Muscle layer of colon (tissue), 2 donors: ENCODE data around the gene RBM28.

ENCODE experiments used
- H3K27ac ChIP-seq: one replicate; pipeline ENCODE4 v1.7.0; 2013; ENCODE audit warnings: low read depth, mild to moderate bottlenecking, low read length, moderate library complexity
- H3K27me3 ChIP-seq, 2 donors: one replicate each; pipeline ENCODE4 v1.7.0; 2013; ENCODE audit warnings: low read length in 2 of 2, mild to moderate bottlenecking in 2 of 2; ENCODE audit not compliant: insufficient read depth in 2 of 2, control insufficient read depth in 1 of 2
- H3K36me3 ChIP-seq: one replicate; pipeline ENCODE4 v1.7.0; 2013; ENCODE audit warnings: mild to moderate bottlenecking, low read length; ENCODE audit not compliant: insufficient read depth
- H3K4me1 ChIP-seq: one replicate; pipeline ENCODE4 v1.7.0; 2013; ENCODE audit warnings: mild to moderate bottlenecking, low read length; ENCODE audit not compliant: insufficient read depth
- H3K4me3 ChIP-seq, 2 donors: one replicate each; pipeline ENCODE4 v1.7.0; 2013; ENCODE audit warnings: low read length in 2 of 2, low read depth in 1 of 2, mild to moderate bottlenecking in 1 of 2, moderate library complexity in 1 of 2
- H3K9ac ChIP-seq: one replicate; pipeline ENCODE4 v1.7.0; 2013; ENCODE audit warnings: low read length
- H3K9me3 ChIP-seq: one replicate; pipeline ENCODE4 v1.7.0; 2013; ENCODE audit warnings: mild to moderate bottlenecking, low read length
- donor health status: abdominal sarcoma.
- donor health status: Adenocarcinoma of cecum.

Gene RBM28

GRCh38 chr7:128384726-128385125 lies 41.0 kb upstream of the RBM28 start:
- peaks cover 8% of the 10 kb centered on the region for H3K4me1 ChIP-seq
- no peaks in the 10 kb centered on the region for H3K36me3 ChIP-seq
- no peaks in the 10 kb centered on the region for H3K27me3 ChIP-seq
- no peak overlapping the region for H3K9ac ChIP-seq
- no peaks in the 10 kb centered on the region for H3K9me3 ChIP-seq
- H3K27ac ChIP-seq: no peak overlapping the region
- H3K4me3 ChIP-seq: no peak overlapping the region

GRCh38 chr7:128383776-128384175 lies 40.1 kb upstream of the RBM28 start:
- Histone ChIP-seq H3K4me3 (no peak overlapping the region), H3K27ac (no peak overlapping the region), H3K4me1 (peaks cover 8% of the 10 kb centered on the region), H3K9me3 (no peaks in the 10 kb centered on the region), H3K36me3 (no peaks in the 10 kb centered on the region), H3K27me3 (no peaks in the 10 kb centered on the region), H3K9ac (no peak overlapping the region)

GRCh38 chr7:128381161-128381821 lies 37.6 kb upstream of the RBM28 start:
- Histone ChIP-seq H3K36me3 (no peaks in the 10 kb centered on the region), H3K27ac (no peak overlapping the region), H3K4me3 (no peak overlapping the region), H3K27me3 (no peaks in the 10 kb centered on the region), H3K9ac (no peak overlapping the region), H3K9me3 (no peaks in the 10 kb centered on the region), H3K4me1 (no peaks in the 10 kb centered on the region)

- no peaks in the 10 kb centered on the region for H3K4me1 ChIP-seq
These were observed 36.9 kb upstream of the RBM28 start for GRCh38 chr7:128380483-128381106.

GRCh38 chr7:128379900-128380479 lies 36.3 kb upstream of the RBM28 start:
- no peak overlapping the region for H3K27ac ChIP-seq
- no peak overlapping the region for H3K9ac ChIP-seq
- no peaks in the 10 kb centered on the region for H3K4me1 ChIP-seq
- H3K27me3 ChIP-seq: no peaks in the 10 kb centered on the region
- H3K36me3 ChIP-seq: no peaks in the 10 kb centered on the region
- H3K4me3 ChIP-seq: no peak overlapping the region
- H3K9me3 ChIP-seq: no peaks in the 10 kb centered on the region

More at GRCh38 chr7:128380483-128381106, 36.9 kb upstream of the RBM28 start:
- no peaks in the 10 kb centered on the region for H3K9me3 ChIP-seq
- H3K36me3 ChIP-seq: no peaks in the 10 kb centered on the region
- no peaks in the 10 kb centered on the region for H3K27me3 ChIP-seq
- no peak overlapping the region for H3K27ac ChIP-seq
- H3K4me3 ChIP-seq: no peak overlapping the region
- H3K9ac ChIP-seq: no peak overlapping the region

GRCh38 chr7:128378637-128379036 lies 34.9 kb upstream of the RBM28 start:
- no peak overlapping the region for H3K9ac ChIP-seq
- no peaks in the 10 kb centered on the region for H3K9me3 ChIP-seq
- no peaks in the 10 kb centered on the region for H3K27me3 ChIP-seq
- no peak overlapping the region for H3K27ac ChIP-seq
- no peak overlapping the region for H3K4me3 ChIP-seq
- H3K4me1 ChIP-seq: no peaks in the 10 kb centered on the region
- no peaks in the 10 kb centered on the region for H3K36me3 ChIP-seq

- Histone ChIP-seq H3K9ac (no peak overlapping the region), H3K27ac (no peak overlapping the region), H3K27me3 (no peaks in the 10 kb centered on the region), H3K4me3 (no peak overlapping the region), H3K4me1 (no peaks in the 10 kb centered on the region), H3K9me3 (no peaks in the 10 kb centered on the region), H3K36me3 (no peaks in the 10 kb centered on the region)
These were observed 32.4 kb upstream of the RBM28 start for GRCh38 chr7:128376077-128376476.

- H3K36me3 ChIP-seq: no peaks in the 10 kb centered on the region
These were observed 30.3 kb upstream of the RBM28 start for GRCh38 chr7:128374041-128374440.

GRCh38 chr7:128373606-128374005 lies 29.9 kb upstream of the RBM28 start:
- H3K9ac ChIP-seq: no peak overlapping the region
- H3K4me1 ChIP-seq: no peaks in the 10 kb centered on the region
- H3K27ac ChIP-seq: no peak overlapping the region
- no peaks in the 10 kb centered on the region for H3K9me3 ChIP-seq
- H3K4me3 ChIP-seq: no peak overlapping the region
- H3K36me3 ChIP-seq: no peaks in the 10 kb centered on the region
- no peaks in the 10 kb centered on the region for H3K27me3 ChIP-seq

More at GRCh38 chr7:128374041-128374440, 30.3 kb upstream of the RBM28 start:
- Histone ChIP-seq H3K27me3 (no peaks in the 10 kb centered on the region), H3K9me3 (no peaks in the 10 kb centered on the region), H3K4me1 (no peaks in the 10 kb centered on the region), H3K9ac (no peak overlapping the region), H3K4me3 (no peak overlapping the region), H3K27ac (no peak overlapping the region)

- Histone ChIP-seq H3K9me3 (no peaks in the 10 kb centered on the region), H3K9ac (no peak overlapping the region), H3K27ac (no peak overlapping the region), H3K27me3 (no peaks in the 10 kb centered on the region), H3K4me3 (no peak overlapping the region), H3K4me1 (no peaks in the 10 kb centered on the region), H3K36me3 (no peaks in the 10 kb centered on the region)
These were observed 26.8 kb upstream of the RBM28 start for GRCh38 chr7:128370491-128370890.

- Histone ChIP-seq H3K4me3 (no peak overlapping the region), H3K27me3 (peaks cover 0 to 6% of the 10 kb centered on the region in 2 donors), H3K36me3 (no peaks in the 10 kb centered on the region), H3K4me1 (peaks cover 3% of the 10 kb centered on the region), H3K9ac (no peak overlapping the region), H3K27ac (no peak overlapping the region), H3K9me3 (no peaks in the 10 kb centered on the region)
These were observed 23.3 kb upstream of the RBM28 start for GRCh38 chr7:128366986-128367385.
